CD4-positive, CD25-positive, alpha-beta regulatory T cell (primary cell): Measurements from ENCODE around the gene ARHGAP5. TPM values are rescaled to one million over a fixed set of nuclear protein-coding genes. Genes with fewer than 3 reads are reported as not detected.
"Not testable (repeated sequence)": the region's sequence is repeated elsewhere in the genome, so short reads cannot be mapped to it uniquely, and the experiment has no call there.

Experiments
- ATAC-seq, 2 donors: fragments of 150-1000 bp; cut with Tn5 transposase; one replicate each; pipeline ENCODE4 v1.10.0; 2021; ENCODE audit warnings: low read depth in 2 of 2, moderate number of reproducible peaks in 2 of 2, moderate library complexity in 1 of 2
- DNase-seq, 3 donors: peaks; one replicate each; pipeline versions ENCODE4 v3.0.0 to v3.0.0-alpha.2; 2012 to 2022; ENCODE audit warnings: mixed read lengths in 1 of 3
- H3K27ac ChIP-seq: one replicate; pipeline ENCODE4 v1.7.0; 2013; ENCODE audit warnings: mild to moderate bottlenecking, low read length; ENCODE audit not compliant: insufficient read depth, poor library complexity, severe bottlenecking
- H3K27me3 ChIP-seq: one replicate; pipeline ENCODE4 v1.7.0; 2013; ENCODE audit warnings: low read length; ENCODE audit not compliant: control insufficient read depth, insufficient read depth
- H3K36me3 ChIP-seq: one replicate; pipeline ENCODE4 v1.7.0; 2013; ENCODE audit warnings: mild to moderate bottlenecking, low read length, moderate library complexity; ENCODE audit not compliant: control insufficient read depth, insufficient read depth
- H3K4me1 ChIP-seq: 2 replicates; pipeline ENCODE4 v1.7.0; 2013; ENCODE audit warnings: mild to moderate bottlenecking, low read length; ENCODE audit not compliant: insufficient read depth, control insufficient read depth, poor library complexity, severe bottlenecking
- H3K4me3 ChIP-seq: one replicate; pipeline ENCODE4 v1.7.0; 2013; ENCODE audit warnings: low read depth, mild to moderate bottlenecking, low read length, moderate library complexity
- H3K9me3 ChIP-seq, 2 experiments: 1 replicate in 1 of 2; 2 replicates in 1 of 2; pipeline ENCODE4 v1.7.0; 2013; ENCODE audit warnings: low read length in 2 of 2, mild to moderate bottlenecking in 1 of 2, moderate library complexity in 1 of 2; ENCODE audit not compliant: control insufficient read depth in 2 of 2
- H3K27ac Mint-ChIP-seq, 3 donors: one replicate each; pipeline ENCODE4 v1.8.0; 2020 to 2022; ENCODE audit warnings: mild to moderate bottlenecking in 3 of 3, mixed read lengths in 3 of 3, moderate library complexity in 2 of 3
- H3K27me3 Mint-ChIP-seq: one replicate; pipeline ENCODE4 v1.8.0; 2022; ENCODE audit warnings: mild to moderate bottlenecking, mixed read lengths
- H3K36me3 Mint-ChIP-seq: one replicate; pipeline ENCODE4 v1.8.0; 2020; ENCODE audit warnings: mixed read lengths
- H3K4me1 Mint-ChIP-seq, 4 donors: one replicate each; pipeline ENCODE4 v1.8.0; 2020 to 2022; ENCODE audit warnings: mixed read lengths in 4 of 4, mild to moderate bottlenecking in 1 of 4
- H3K4me3 Mint-ChIP-seq, 4 donors: one replicate each; pipeline ENCODE4 v1.8.0; 2020 to 2022; ENCODE audit warnings: mild to moderate bottlenecking in 4 of 4, mixed read lengths in 4 of 4, moderate library complexity in 3 of 4
- H3K9me3 Mint-ChIP-seq, 7 donors: one replicate each; pipeline ENCODE4 v1.8.0; 2020 to 2022; ENCODE audit warnings: mixed read lengths in 7 of 7, mild to moderate bottlenecking in 3 of 7, moderate library complexity in 2 of 7
- polyA plus RNA-seq, 4 donors: library from polyadenylated mRNA; unstranded; fragments of 300-500 nt; fragmentation: Illumina TruSeq; gene quantifications; one replicate each; pipeline ENCODE4 v1.2.3, GENCODE V29; 2021
- total RNA-seq: library from RNA; stranded (reverse); gene quantifications from one replicate; pipeline ENCODE4 v1.2.3, GENCODE V29; 2022

Gene ARHGAP5
- total and polyA plus RNA-seq, 5 donors from 2014 or later: 25.2 to 38.4 (median 32.1) TPM

- Histone ChIP-seq H3K27me3 (no peaks in the 10 kb centered on the region), H3K36me3 (peaks cover 2% of the 10 kb centered on the region), H3K9me3 (no peaks in the 10 kb centered on the region), H3K4me3 (no peak overlapping the region), H3K4me1 (no peaks in the 10 kb centered on the region), H3K27ac (no peak overlapping the region)
- Mint-ChIP-seq H3K27me3 (no peaks in the 10 kb centered on the region), H3K9me3 (peaks cover 0 to 4% (median 1%) of the 10 kb centered on the region in 7 donors), H3K36me3 (peaks cover 27% of the 10 kb centered on the region), H3K27ac (no peak overlapping the region), H3K4me3 (no peak overlapping the region), H3K4me1 (peaks cover 27 to 51% (median 35%) of the 10 kb centered on the region in 4 donors)
- no peak for ATAC-seq
- DNase-seq: no peak
These were observed 44.8 kb downstream of the ARHGAP5 start for GRCh38 chr14:32121948-32122347.

GRCh38 chr14:32126899-32127730 lies 50.0 kb downstream of the ARHGAP5 start:
- H3K36me3 ChIP-seq, DNase-seq, H3K4me3 ChIP-seq, H3K27ac ChIP-seq, H3K4me3 Mint-ChIP-seq, H3K4me1 ChIP-seq, H3K9me3 ChIP-seq, H3K27me3 Mint-ChIP-seq, H3K9me3 Mint-ChIP-seq, ATAC-seq, H3K27ac Mint-ChIP-seq, H3K27me3 ChIP-seq: not testable (repeated sequence)
- H3K4me1 Mint-ChIP-seq: peaks cover 20 to 41% (median 31%) of the 10 kb centered on the region in 4 donors
- peaks cover 45% of the 10 kb centered on the region for H3K36me3 Mint-ChIP-seq

- not testable (repeated sequence) for H3K27me3 ChIP-seq, H3K27ac ChIP-seq, ATAC-seq, H3K27me3 Mint-ChIP-seq, H3K36me3 ChIP-seq, H3K9me3 Mint-ChIP-seq, H3K4me1 ChIP-seq, H3K9me3 ChIP-seq, H3K4me3 ChIP-seq, DNase-seq, H3K4me3 Mint-ChIP-seq, H3K27ac Mint-ChIP-seq
- H3K4me1 Mint-ChIP-seq: peaks cover 14 to 35% (median 25%) of the 10 kb centered on the region in 4 donors
- peaks cover 42% of the 10 kb centered on the region for H3K36me3 Mint-ChIP-seq
These were observed 50.9 kb downstream of the ARHGAP5 start for GRCh38 chr14:32127731-32128654.

GRCh38 chr14:32128703-32129102 lies 51.6 kb downstream of the ARHGAP5 start:
- H3K4me3 Mint-ChIP-seq: no peak overlapping the region

GRCh38 chr14:32129124-32129523 lies 52.0 kb downstream of the ARHGAP5 start:
- no peak overlapping the region for H3K27ac Mint-ChIP-seq

More at GRCh38 chr14:32128703-32129102, 51.6 kb downstream of the ARHGAP5 start:
- DNase-seq (no peak), ATAC-seq (no peak)
- Histone ChIP-seq H3K27ac (no peak overlapping the region), H3K4me3 (no peak overlapping the region), H3K27me3 (no peaks in the 10 kb centered on the region), H3K9me3 (no peaks in the 10 kb centered on the region), H3K4me1 (no peaks in the 10 kb centered on the region), H3K36me3 (peaks cover 4% of the 10 kb centered on the region)
- Mint-ChIP-seq H3K9me3 (peaks cover 0 to 10% (median 3%) of the 10 kb centered on the region in 7 donors), H3K27ac (no peak overlapping the region), H3K4me1 (peaks cover 7 to 30% (median 19%) of the 10 kb centered on the region in 4 donors), H3K36me3 (peaks cover 48% of the 10 kb centered on the region), H3K27me3 (no peaks in the 10 kb centered on the region)

GRCh38 chr14:32131689-32132088 lies 54.6 kb downstream of the ARHGAP5 start:
- H3K9me3 ChIP-seq, H3K9me3 Mint-ChIP-seq, ATAC-seq, H3K27me3 ChIP-seq, H3K4me3 Mint-ChIP-seq, H3K4me3 ChIP-seq, H3K36me3 ChIP-seq, H3K4me1 ChIP-seq, DNase-seq, H3K27me3 Mint-ChIP-seq, H3K27ac Mint-ChIP-seq, H3K27ac ChIP-seq: not testable (repeated sequence)
- Mint-ChIP-seq H3K36me3 (peaks cover 58% of the 10 kb centered on the region), H3K4me1 (peaks cover 0 to 14% (median 8%) of the 10 kb centered on the region in 4 donors)

More at GRCh38 chr14:32129124-32129523, 52.0 kb downstream of the ARHGAP5 start:
- Histone ChIP-seq H3K27me3 (no peaks in the 10 kb centered on the region), H3K9me3 (no peaks in the 10 kb centered on the region), H3K27ac (no peak overlapping the region), H3K36me3 (peaks cover 4% of the 10 kb centered on the region), H3K4me3 (no peak overlapping the region), H3K4me1 (no peaks in the 10 kb centered on the region)
- Mint-ChIP-seq H3K27me3 (no peaks in the 10 kb centered on the region), H3K9me3 (peaks cover 0 to 10% (median 3%) of the 10 kb centered on the region in 7 donors), H3K4me1 (peaks cover 4 to 26% (median 15%) of the 10 kb centered on the region in 4 donors), H3K36me3 (peaks cover 50% of the 10 kb centered on the region), H3K4me3 (no peak overlapping the region)
- ATAC-seq (no peak), DNase-seq (no peak)

- Mint-ChIP-seq H3K9me3 (peaks cover 0 to 2% (median 1%) of the 10 kb centered on the region in 7 donors), H3K4me3 (no peak overlapping the region), H3K4me1 (peaks cover 0 to 14% (median 5%) of the 10 kb centered on the region in 4 donors), H3K36me3 (peaks cover 59% of the 10 kb centered on the region), H3K27me3 (no peaks in the 10 kb centered on the region), H3K27ac (no peak overlapping the region)
- H3K9me3 ChIP-seq: peaks cover 0 to 6% of the 10 kb centered on the region in 2 experiments
- H3K27ac ChIP-seq: no peak overlapping the region
- no peak for DNase-seq
- ATAC-seq: no peak
- no peaks in the 10 kb centered on the region for H3K4me1 ChIP-seq
- H3K4me3 ChIP-seq: no peak overlapping the region
- no peaks in the 10 kb centered on the region for H3K27me3 ChIP-seq
- H3K36me3 ChIP-seq: peaks cover 8% of the 10 kb centered on the region
These were observed 57.5 kb downstream of the ARHGAP5 start for GRCh38 chr14:32134448-32135097.
